ENCODE data around the gene GSAP.

The GSAP gene

GRCh38 chr7:77368974-77369373 lies 47.2 kb downstream of the GSAP start:
- TF ChIP-seq CTCF (IDR thresholded peaks at IDR 0.05): no peak

GRCh38 chr7:77367976-77368375 lies 48.2 kb downstream of the GSAP start:
- no peak for TF ChIP-seq CTCF (IDR thresholded peaks at IDR 0.05)

- no peak for TF ChIP-seq CTCF (IDR thresholded peaks at IDR 0.05)
Measured at GRCh38 chr7:77362905-77363304, 53.2 kb downstream of the GSAP start.

- no peak for TF ChIP-seq CTCF (IDR thresholded peaks at IDR 0.05)
Measured at GRCh38 chr7:77360969-77361368, 55.2 kb downstream of the GSAP start.

GRCh38 chr7:77360104-77360503 lies 56.0 kb downstream of the GSAP start:
- TF ChIP-seq CTCF (IDR thresholded peaks at IDR 0.05): no peak

- no peak for TF ChIP-seq CTCF (IDR thresholded peaks at IDR 0.05)
Measured at GRCh38 chr7:77359599-77359998, 56.5 kb downstream of the GSAP start.

GRCh38 chr7:77354914-77355313 lies 61.2 kb downstream of the GSAP start:
- TF ChIP-seq CTCF (IDR thresholded peaks at IDR 0.05): no peak

- no peak for TF ChIP-seq CTCF (IDR thresholded peaks at IDR 0.05)
Measured at GRCh38 chr7:77354484-77354883, 61.7 kb downstream of the GSAP start.

Measured in LNCAP (cell line).